ENCODE data around the gene DNAJB11.

GRCh38 chr3:186630950-186631641 is 60.6 kb downstream of the DNAJB11 start:
- TF ChIP-seq CTCF (conservative IDR thresholded peaks at IDR 0.05 in 1 of 2, IDR thresholded peaks at IDR 0.05 in 1 of 2; ENCODE audit: extremely low read depth in 1 of 2, insufficient read depth in 1 of 2, low read depth in 1 of 2, low read length in 2 of 2) (no peak), EZH2 (IDR thresholded peaks at IDR 0.05; ENCODE audit: borderline replicate concordance, low read length) (no peak)
